LNCAP (cell line): ENCODE measurements around the gene DCAF8L2.
A peak's percentile ranks its signal among the peaks of the same experiment; 100 is the strongest.

Experiments used
- TF ChIP-seq, protein P1 (sequence below): fragments of 450-650 bp; IDR thresholded peaks from 2 replicates; pipeline ENCODE4 v1.5.1; 2017; ENCODE audit warnings: mild to moderate bottlenecking

Gene DCAF8L2

GRCh38 chrX:27591938-27592337, 1.8 kb downstream of the DCAF8L2 start:
- TF ChIP-seq, protein P1, sequence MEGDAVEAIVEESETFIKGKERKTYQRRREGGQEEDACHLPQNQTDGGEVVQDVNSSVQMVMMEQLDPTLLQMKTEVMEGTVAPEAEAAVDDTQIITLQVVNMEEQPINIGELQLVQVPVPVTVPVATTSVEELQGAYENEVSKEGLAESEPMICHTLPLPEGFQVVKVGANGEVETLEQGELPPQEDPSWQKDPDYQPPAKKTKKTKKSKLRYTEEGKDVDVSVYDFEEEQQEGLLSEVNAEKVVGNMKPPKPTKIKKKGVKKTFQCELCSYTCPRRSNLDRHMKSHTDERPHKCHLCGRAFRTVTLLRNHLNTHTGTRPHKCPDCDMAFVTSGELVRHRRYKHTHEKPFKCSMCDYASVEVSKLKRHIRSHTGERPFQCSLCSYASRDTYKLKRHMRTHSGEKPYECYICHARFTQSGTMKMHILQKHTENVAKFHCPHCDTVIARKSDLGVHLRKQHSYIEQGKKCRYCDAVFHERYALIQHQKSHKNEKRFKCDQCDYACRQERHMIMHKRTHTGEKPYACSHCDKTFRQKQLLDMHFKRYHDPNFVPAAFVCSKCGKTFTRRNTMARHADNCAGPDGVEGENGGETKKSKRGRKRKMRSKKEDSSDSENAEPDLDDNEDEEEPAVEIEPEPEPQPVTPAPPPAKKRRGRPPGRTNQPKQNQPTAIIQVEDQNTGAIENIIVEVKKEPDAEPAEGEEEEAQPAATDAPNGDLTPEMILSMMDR: no peak

DNA sequence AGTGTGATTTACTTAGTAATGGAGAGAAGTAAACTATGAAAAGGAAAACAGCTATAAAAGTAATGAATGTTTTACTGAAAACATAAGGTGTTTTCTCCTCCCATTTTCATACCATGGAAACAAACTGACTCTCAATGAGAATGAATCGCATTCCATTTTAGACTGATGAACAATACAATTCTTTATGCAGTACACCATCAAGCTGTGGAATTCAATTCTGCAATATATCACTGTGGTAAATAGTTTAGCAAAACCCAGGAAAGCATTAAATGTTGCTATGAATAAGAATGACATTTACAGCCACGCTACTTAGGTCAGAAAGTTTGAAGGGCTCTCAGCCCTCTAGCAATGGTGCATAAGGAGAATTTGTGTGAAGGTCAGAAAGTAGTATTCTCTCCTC, 7.4 kb downstream of the DCAF8L2 start:
- TF ChIP-seq, protein P1: no peak

DNA sequence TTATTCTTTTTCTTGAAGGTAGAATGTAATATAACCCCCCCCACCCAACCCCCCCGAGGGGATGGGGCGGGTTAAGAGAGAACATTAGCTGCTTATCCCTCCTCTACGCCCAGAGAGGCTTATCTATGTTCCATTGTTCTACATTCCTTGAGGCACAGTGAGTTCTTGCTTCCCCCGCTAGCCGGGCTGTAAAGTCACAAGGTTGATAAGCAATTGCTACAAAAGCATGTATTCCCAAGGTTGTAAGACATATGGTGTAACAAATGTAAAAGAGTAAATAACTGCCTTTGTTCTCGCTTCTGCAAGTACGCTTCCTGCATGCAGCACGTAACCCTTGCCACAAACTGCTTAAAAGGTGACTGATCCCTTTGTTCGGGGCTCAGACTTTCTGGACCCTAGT, 8.2 kb downstream of the DCAF8L2 start:
- TF ChIP-seq, protein P1: no peak

GRCh38 chrX:27599928-27600327, 9.8 kb downstream of the DCAF8L2 start:
- TF ChIP-seq, protein P1: peak; percentile 35; the same call in 1 of the 2 replicates

DNA sequence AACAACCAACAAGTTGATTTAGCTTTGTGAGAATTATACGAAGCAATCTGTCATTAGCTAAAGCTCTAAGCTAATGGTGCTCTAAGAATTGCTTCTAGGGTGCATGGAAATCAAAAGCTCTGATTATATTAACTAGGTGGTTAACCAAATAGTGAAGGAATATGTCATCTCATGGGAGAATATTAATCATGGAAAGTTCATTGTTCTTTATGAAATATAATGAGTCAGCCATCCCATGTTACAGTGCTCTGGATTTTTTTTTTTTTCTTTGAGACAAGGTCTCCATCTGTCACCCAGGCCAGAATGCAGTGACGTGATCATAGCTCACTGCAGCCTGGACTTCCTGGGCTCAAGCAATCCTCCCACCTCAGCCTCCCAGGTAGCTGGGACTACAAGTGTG, 10.5 kb downstream of the DCAF8L2 start:
- TF ChIP-seq, protein P1: no peak

DNA sequence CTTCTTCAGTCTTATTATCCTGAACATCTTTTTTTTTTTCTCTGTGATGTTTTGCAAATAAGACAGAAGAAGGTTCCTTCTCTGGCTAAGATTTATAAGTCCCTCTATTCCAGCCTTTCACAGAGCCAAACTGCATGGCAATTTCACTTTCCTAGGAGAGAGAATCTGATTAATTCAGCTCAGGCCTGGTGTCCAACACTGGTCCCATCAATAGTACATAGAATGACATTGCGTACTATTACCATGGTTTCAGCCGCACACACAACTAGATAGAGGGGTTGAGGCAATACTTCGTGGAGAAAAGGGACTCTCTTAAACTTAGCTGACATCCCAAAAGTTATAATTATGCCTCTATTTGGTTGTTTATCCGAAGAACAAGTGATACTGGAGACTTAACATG, 18.5 kb downstream of the DCAF8L2 start:
- TF ChIP-seq, protein P1: no peak

DNA sequence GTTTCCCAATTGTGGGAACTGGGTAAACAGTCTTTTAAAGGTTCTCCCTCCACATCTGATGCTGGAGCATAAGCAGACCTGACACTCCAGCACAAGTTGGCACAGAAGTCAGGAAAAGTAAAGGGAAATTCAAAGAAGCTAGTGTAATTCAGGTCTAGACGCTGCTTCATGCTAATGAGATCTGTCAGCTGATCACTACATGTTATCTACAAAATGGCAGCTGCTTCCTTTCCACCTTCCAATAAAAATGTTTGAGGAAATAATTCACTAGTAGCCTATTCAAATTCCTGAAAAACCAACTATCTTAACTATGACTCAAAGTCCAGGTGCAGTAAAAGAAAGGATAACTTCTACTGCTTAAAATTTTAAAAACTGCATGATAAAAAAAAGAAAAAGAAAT, 29.3 kb downstream of the DCAF8L2 start:
- TF ChIP-seq, protein P1: no peak

DNA sequence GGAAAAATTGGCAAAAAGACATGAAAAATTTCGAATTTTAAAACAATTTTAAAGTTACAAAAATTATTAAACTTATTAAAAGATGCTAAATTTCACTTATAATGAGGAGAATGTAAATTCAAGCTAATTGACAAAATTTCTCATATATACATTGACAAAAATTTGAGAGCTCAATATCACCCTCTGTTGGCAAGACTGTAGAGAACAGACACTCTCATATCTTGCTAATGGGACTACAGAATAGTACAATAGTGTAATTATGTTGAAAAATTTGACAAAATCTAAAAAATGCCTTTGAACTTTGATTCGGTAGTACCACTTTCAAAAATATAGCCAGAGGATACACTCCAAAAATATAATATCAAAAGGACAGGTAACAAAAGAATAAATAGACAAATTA, 29.8 kb downstream of the DCAF8L2 start:
- TF ChIP-seq, protein P1: peak; percentile 44; the same call in 1 of the 2 replicates
